ENCODE results near the gene SULT1B1.

The SULT1B1 gene

DNA sequence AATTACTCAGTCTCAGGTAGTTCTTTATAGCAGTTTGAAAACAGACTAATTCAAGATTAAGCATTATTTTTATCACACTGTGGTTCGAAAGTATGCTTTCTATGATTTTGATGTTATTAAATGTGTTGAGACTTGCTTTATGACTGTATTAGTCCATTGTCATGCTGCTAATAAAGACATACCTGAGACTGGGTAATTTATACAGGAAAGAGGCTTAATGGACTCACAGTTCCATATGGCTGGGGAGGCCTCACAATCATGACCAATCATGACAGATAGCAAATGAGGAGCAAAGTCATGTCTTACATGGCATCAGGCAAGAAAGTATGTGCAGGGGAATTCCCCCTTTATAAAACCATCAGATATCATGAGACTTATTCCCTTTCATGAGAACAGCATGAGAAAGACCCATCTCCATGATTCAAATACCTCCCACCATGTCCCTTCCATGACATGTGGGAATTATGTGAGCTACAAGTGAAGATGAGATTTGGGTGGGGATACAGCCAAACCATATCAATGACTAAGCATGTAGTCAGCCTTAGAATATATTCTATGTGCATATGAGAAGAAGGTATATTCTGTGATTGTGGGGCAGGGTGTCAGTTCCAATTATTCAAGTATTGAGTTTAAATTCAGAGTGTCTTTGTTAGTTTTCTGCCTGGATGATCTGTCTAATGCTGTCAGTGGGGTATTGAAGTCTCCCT, 62.7 kb downstream of the SULT1B1 start:
- DNase-seq (ENCODE audit: low read depth, low spot score): no peak

DNA sequence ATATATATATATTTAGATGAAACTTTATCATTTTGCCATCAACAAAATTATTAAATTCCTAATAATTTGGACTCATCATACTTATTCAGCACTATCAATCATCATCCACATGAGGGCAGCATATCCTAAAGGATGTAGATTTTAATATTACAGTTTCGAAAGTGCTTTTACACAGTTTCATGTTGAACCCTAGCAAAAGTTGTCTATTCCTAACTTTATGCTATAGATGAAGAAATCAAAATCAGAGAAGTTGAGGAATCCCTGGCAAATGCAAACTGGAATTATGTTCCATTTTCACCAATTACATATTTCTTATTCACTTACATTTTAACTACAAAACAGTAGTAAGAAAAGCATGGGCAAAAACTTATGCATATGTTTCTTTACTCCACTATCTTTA, 70.8 kb downstream of the SULT1B1 start:
- no peak for DNase-seq (ENCODE audit: low read depth, low spot score)

DNA sequence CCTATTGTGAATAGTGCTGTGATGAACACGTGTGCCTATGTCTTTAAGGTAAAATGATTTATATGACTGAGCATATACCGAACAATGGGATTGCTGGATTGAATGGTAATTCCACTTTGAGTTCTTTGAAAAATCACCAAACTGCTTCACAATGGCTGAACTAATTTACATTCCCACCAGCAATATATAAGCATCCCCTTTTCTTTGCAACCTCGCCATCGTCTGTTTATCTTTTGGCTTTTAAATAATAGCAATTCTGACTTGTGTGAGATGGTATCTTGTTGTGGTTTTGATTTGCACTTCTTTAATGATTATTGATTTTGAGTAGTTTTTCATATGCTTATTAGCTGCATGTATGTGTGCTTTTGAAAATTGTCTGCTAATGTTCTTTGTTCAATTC, 75.6 kb downstream of the SULT1B1 start:
- DNase-seq (ENCODE audit: low read depth, low spot score): no peak
